C4-2B (cell line): ENCODE measurements around the gene TET3.

Experiments
- ZFX ChIP-seq: fragments of 450-650 bp; IDR thresholded peaks from 2 replicates; pipeline ENCODE4 v1.6.1; 2017
- TF ChIP-seq, protein P1 (sequence below): fragments of 450-650 bp; conservative IDR thresholded peaks from 2 replicates; pipeline ENCODE4 v1.5.1; 2017; ENCODE audit warnings: mild to moderate bottlenecking

GRCh38 chr2:73986085-73986681 is 1.5 kb downstream of the TET3 start:
- TF ChIP-seq, protein P1, sequence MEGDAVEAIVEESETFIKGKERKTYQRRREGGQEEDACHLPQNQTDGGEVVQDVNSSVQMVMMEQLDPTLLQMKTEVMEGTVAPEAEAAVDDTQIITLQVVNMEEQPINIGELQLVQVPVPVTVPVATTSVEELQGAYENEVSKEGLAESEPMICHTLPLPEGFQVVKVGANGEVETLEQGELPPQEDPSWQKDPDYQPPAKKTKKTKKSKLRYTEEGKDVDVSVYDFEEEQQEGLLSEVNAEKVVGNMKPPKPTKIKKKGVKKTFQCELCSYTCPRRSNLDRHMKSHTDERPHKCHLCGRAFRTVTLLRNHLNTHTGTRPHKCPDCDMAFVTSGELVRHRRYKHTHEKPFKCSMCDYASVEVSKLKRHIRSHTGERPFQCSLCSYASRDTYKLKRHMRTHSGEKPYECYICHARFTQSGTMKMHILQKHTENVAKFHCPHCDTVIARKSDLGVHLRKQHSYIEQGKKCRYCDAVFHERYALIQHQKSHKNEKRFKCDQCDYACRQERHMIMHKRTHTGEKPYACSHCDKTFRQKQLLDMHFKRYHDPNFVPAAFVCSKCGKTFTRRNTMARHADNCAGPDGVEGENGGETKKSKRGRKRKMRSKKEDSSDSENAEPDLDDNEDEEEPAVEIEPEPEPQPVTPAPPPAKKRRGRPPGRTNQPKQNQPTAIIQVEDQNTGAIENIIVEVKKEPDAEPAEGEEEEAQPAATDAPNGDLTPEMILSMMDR = no peak
- TF ChIP-seq ZFX = no peak
